RCC 7860 (cell line): ENCODE results near the gene COL12A1.

ENCODE experiments used
- DNase-seq: peaks from one replicate; pipeline ENCODE4 v3.0.0-alpha.2; 2015; ENCODE audit warnings: low spot score
- FAIRE-seq: peaks from 2 replicates; lab custom pipeline; 2012; peaks lifted over from hg19 to GRCh38; lab: Jason Lieb, UNC

The COL12A1 gene

GRCh38 chr6:75183099-75183541 is 22.7 kb downstream of the COL12A1 start:
- FAIRE-seq = no peak
- DNase-seq = no peak

- no peak for FAIRE-seq
- DNase-seq = no peak
These were observed 25.0 kb downstream of the COL12A1 start for GRCh38 chr6:75180864-75181263.

- FAIRE-seq = no peak
These were observed 27.1 kb downstream of the COL12A1 start for GRCh38 chr6:75178757-75179156.

GRCh38 chr6:75176076-75176582 is 29.7 kb downstream of the COL12A1 start:
- FAIRE-seq (no peak), DNase-seq (no peak)

More at GRCh38 chr6:75178757-75179156, 27.1 kb downstream of the COL12A1 start:
- no peak for DNase-seq

GRCh38 chr6:75171986-75172385 is 33.9 kb downstream of the COL12A1 start:
- DNase-seq (no peak), FAIRE-seq (no peak)

- DNase-seq = no peak
- FAIRE-seq = no peak
These were observed 34.3 kb downstream of the COL12A1 start for GRCh38 chr6:75171567-75171966.

- no peak for DNase-seq
- FAIRE-seq = no peak
These were observed 34.9 kb downstream of the COL12A1 start for GRCh38 chr6:75170691-75171560.

GRCh38 chr6:75169689-75170586 is 35.9 kb downstream of the COL12A1 start:
- FAIRE-seq = no peak
- no peak for DNase-seq

GRCh38 chr6:75167851-75168250 is 38.0 kb downstream of the COL12A1 start:
- FAIRE-seq (no peak), DNase-seq (no peak)

GRCh38 chr6:75167325-75167724 is 38.5 kb downstream of the COL12A1 start:
- DNase-seq = no peak
- FAIRE-seq = no peak

GRCh38 chr6:75166773-75167172 is 39.1 kb downstream of the COL12A1 start:
- DNase-seq (no peak), FAIRE-seq (no peak)

GRCh38 chr6:75166236-75166635 is 39.6 kb downstream of the COL12A1 start:
- no peak for DNase-seq
- FAIRE-seq = no peak

- no peak for FAIRE-seq
- no peak for DNase-seq
These were observed 47.7 kb downstream of the COL12A1 start for GRCh38 chr6:75158176-75158575.

- DNase-seq (no peak), FAIRE-seq (no peak)
These were observed 48.5 kb downstream of the COL12A1 start for GRCh38 chr6:75157336-75157735.

- FAIRE-seq = no peak
- DNase-seq = no peak
These were observed 49.5 kb downstream of the COL12A1 start for GRCh38 chr6:75156186-75156878.

GRCh38 chr6:75155631-75156030 is 50.2 kb downstream of the COL12A1 start:
- FAIRE-seq (no peak), DNase-seq (no peak)

- FAIRE-seq (no peak), DNase-seq (no peak)
These were observed 50.9 kb downstream of the COL12A1 start for GRCh38 chr6:75154973-75155372.

GRCh38 chr6:75150685-75151412 is 55.0 kb downstream of the COL12A1 start:
- no peak for FAIRE-seq

GRCh38 chr6:75149696-75150095 is 56.2 kb downstream of the COL12A1 start:
- no peak for DNase-seq
- no peak for FAIRE-seq

More at GRCh38 chr6:75150685-75151412, 55.0 kb downstream of the COL12A1 start:
- DNase-seq = no peak

GRCh38 chr6:75149240-75149639 is 56.6 kb downstream of the COL12A1 start:
- FAIRE-seq = no peak
- DNase-seq = no peak
